ENCODE measurements around the gene RBP2.

DNA sequence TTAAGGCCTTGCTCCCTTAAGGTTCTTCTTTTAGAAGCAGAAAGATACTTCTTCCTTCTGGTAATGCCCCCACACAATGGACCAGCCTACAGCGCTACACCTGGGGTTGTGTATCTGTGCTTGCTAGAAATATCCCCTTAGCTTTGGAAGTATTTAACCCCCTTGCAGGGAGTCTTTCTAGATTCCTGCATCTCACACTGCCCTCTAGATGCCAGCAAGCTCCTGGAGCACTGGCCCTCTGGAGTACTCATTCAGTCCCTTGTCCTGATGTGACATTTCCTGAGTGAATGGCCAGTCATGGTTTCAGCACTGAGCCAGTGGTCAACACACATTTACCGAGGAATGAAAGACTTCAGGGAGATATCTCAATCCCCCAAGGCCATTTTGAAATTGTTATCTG lies 30.4 kb upstream of the RBP2 start:
- TF ChIP-seq EZH2 (IDR thresholded peaks at IDR 0.05; ENCODE audit: insufficient read depth, poor library complexity, severe bottlenecking), result no peak
- TF ChIP-seq EZH2phosphoT487 (IDR thresholded peaks at IDR 0.05; ENCODE audit: insufficient read depth, low read depth), result no peak
